NCI-H82 (cell line): ENCODE data around the gene OR11H1.
"Not testable (repeated sequence)": the region's sequence is repeated elsewhere in the genome, so short reads cannot be mapped to it uniquely, and the experiment has no call there.

Experiments
- DNase-seq: peaks from one replicate; lab custom pipeline; 2025; lab: John Stamatoyannopoulos, UW

Gene OR11H1

GRCh38 chr22:15527892-15528291, at the start of gene OR11H1:
TSS of gene OR11H1 (plus strand) at chr22:15528192. CDS start at chr22:15528192, 0 bp downstream.
- not testable (repeated sequence) for DNase-seq

DNA sequence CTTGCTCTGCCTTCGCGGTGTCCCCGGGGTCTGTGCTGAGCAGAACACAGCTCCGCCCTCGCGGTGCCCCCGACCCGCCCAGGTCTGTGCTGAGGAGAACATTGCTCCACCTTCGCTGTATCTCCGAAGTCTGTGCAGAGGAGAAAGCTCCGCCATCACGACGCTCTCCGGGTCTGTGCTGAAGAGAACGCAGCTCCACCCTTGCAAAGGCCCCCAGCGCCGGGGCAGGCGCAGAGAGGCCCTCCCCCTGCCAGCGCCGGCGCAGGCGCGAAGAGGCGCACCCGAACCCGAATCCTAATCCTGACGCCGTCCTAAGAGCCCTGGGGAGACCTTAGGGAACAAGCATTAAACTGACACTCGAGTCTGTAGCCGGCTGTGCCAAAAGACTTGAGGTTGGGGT, 18.0 kb upstream of the OR11H1 start:
- not testable (repeated sequence) for DNase-seq

GRCh38 chr22:15515896-15516295, 12.1 kb upstream of the OR11H1 start:
- DNase-seq: not testable (repeated sequence)

- not testable (repeated sequence) for DNase-seq
These were observed 25.8 kb downstream of the OR11H1 start for GRCh38 chr22:15553767-15554166.

DNA sequence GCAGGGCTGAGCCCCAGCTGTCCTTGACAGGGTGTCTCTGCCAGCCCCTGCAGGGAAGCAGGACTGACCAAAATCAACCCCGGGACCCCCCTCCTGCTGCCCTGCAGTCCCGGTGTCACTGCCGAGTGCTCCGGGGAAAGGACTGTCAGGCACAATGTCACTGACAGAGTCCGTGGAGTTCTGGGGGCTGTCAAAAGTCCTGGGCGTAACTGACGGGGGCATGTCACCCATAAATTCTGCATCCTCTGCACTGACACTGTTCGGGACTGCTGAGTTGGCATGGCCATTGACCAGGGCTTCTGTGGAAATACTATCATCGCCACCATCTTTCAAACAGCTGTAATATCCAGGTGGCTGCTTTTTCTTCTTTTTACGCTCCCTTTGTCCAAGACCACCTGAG, 35.5 kb downstream of the OR11H1 start:
- not testable (repeated sequence) for DNase-seq

GRCh38 chr22:15565063-15565462, 37.1 kb downstream of the OR11H1 start:
- DNase-seq: not testable (repeated sequence)
